ENCODE results near the gene CSDE1.

- TF ChIP-seq POLR2A (IDR thresholded peaks at IDR 0.05; ENCODE audit: low read length) = no peak
- TF ChIP-seq GATA1 (IDR thresholded peaks at IDR 0.05; ENCODE audit: low read depth, low read length) = no peak
These were observed 57.7 kb downstream of the CSDE1 start for GRCh38 chr1:114700036-114700600.

Data from erythroblast (primary cell).